ENCODE results near the gene MBP.

Gene MBP

GRCh38 chr18:76959605-76960004 lies 173.0 kb downstream of the MBP start:
- H3K27ac ChIP-seq = peak overlapping the region; percentile 22; the same call in 1 of the 2 replicates
- no peak for TF ChIP-seq ZFX (IDR thresholded peaks at IDR 0.05)
- TF ChIP-seq, protein P1, sequence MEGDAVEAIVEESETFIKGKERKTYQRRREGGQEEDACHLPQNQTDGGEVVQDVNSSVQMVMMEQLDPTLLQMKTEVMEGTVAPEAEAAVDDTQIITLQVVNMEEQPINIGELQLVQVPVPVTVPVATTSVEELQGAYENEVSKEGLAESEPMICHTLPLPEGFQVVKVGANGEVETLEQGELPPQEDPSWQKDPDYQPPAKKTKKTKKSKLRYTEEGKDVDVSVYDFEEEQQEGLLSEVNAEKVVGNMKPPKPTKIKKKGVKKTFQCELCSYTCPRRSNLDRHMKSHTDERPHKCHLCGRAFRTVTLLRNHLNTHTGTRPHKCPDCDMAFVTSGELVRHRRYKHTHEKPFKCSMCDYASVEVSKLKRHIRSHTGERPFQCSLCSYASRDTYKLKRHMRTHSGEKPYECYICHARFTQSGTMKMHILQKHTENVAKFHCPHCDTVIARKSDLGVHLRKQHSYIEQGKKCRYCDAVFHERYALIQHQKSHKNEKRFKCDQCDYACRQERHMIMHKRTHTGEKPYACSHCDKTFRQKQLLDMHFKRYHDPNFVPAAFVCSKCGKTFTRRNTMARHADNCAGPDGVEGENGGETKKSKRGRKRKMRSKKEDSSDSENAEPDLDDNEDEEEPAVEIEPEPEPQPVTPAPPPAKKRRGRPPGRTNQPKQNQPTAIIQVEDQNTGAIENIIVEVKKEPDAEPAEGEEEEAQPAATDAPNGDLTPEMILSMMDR (conservative IDR thresholded peaks at IDR 0.05) = no peak

DNA sequence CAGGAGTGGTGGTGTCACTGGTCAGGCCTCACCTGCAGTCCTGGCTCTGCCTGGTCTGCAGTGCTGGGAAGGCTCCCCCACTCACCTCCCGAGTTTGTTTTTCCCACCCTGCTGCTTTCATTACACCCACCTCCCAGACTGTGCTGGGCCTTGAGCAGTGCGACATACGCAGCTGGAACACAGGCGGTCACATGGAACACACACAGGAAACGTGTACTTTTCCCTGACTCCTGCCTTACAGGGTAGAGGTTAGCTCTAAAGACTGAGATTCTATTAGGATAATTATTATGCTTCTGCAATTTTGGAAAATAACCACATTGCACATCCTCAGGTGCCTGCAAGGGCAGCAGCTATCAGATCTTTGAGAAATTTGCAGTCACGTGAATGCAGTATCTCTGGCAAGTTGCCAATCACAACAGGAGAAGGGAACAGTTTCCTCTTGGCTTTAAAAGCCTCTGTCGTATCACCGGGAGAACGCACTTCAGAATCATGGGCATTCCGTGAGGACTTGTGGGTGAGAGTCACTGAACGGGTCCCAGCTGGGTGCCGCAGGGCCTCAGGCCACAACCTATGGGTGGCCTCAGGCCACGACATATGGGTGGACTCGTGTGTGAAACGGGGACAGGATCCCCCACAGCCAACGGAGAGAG lies 173.8 kb downstream of the MBP start:
- no peak for TF ChIP-seq ZFX (IDR thresholded peaks at IDR 0.05)
- TF ChIP-seq, protein P1 (conservative IDR thresholded peaks at IDR 0.05) = no peak
- peak overlapping the region; percentile 22; the same call in 1 of the 2 replicates for H3K27ac ChIP-seq

- TF ChIP-seq ZFX (IDR thresholded peaks at IDR 0.05) = no peak
- TF ChIP-seq, protein P1 (conservative IDR thresholded peaks at IDR 0.05) = no peak
- peak overlapping the region; percentile 22; the same call in 1 of the 2 replicates for H3K27ac ChIP-seq
These were observed 174.9 kb downstream of the MBP start for GRCh38 chr18:76957384-76958355.

DNA sequence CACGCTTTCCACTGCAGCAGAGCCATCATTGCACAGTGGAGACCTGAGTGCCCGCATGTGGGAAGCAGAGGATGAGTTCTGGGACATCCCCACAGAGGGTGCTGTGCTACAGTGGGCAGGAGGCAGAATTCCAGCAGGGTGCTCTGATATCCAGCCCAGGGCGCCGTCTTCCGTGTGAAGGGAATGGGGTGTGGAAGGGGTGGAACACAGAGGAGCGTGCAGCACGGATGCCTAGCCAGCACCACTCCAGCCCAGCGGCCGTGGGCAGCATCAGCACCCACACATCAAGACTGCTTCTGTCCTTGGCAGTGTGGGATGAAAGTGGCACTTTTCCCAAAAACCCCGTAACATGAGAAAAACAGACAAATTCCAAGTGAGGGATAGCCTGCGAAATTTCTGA lies 175.9 kb downstream of the MBP start:
- H3K27ac ChIP-seq = peak overlapping the region; percentile 35; the same call in 1 of the 2 replicates
- TF ChIP-seq ZFX (IDR thresholded peaks at IDR 0.05) = no peak
- TF ChIP-seq, protein P1 (conservative IDR thresholded peaks at IDR 0.05) = no peak

- TF ChIP-seq, protein P1 (conservative IDR thresholded peaks at IDR 0.05) = no peak
- TF ChIP-seq ZFX (IDR thresholded peaks at IDR 0.05) = no peak
These were observed 176.9 kb downstream of the MBP start for GRCh38 chr18:76955524-76956170.

GRCh38 chr18:76953583-76954233 lies 178.9 kb downstream of the MBP start:
- no peak for TF ChIP-seq ZFX (IDR thresholded peaks at IDR 0.05)
- peak overlapping the region; percentile 68 for H3K27ac ChIP-seq

More at GRCh38 chr18:76955524-76956170, 176.9 kb downstream of the MBP start:
- peak overlapping the region; percentile 35 for H3K27ac ChIP-seq

GRCh38 chr18:76953156-76953555 lies 179.4 kb downstream of the MBP start:
- H3K27ac ChIP-seq = peak overlapping the region; percentile 68
- TF ChIP-seq, protein P1 (conservative IDR thresholded peaks at IDR 0.05) = no peak
- no peak for TF ChIP-seq ZFX (IDR thresholded peaks at IDR 0.05)

Measured in C4-2B (cell line).